ENCODE results near the gene CMIP. TPM values are rescaled to one million over a fixed set of nuclear protein-coding genes. Genes with fewer than 3 reads are reported as not detected.

CMIP gene
- total RNA-seq, 1 donor from 2014 or later, result 18.8 TPM

GRCh38 chr16:81641395-81642106 is 196.9 kb downstream of the CMIP start:
- DNase-seq (ENCODE audit: low spot score in 2 of 2) (peak in 1 of 2 donors; percentile 56), FAIRE-seq (no peak)

DNA sequence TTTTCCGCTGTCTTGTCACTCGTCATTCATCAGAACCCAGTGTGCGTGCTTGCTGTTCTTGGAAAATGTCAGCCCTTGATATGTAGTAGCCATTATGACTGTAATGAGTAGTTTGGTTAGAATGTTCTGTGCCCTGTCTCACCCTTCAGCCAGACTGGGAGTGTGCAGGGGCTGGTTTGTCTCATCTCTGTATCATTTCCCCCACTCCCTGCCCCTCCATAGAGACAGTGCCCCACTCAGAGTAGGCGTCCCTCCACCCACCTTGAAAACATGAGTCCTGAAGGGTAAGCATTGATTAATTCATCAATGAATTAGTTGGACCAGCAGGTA is 197.5 kb downstream of the CMIP start:
- no peak for FAIRE-seq
- no peak for DNase-seq (ENCODE audit: low spot score in 2 of 2)

DNA sequence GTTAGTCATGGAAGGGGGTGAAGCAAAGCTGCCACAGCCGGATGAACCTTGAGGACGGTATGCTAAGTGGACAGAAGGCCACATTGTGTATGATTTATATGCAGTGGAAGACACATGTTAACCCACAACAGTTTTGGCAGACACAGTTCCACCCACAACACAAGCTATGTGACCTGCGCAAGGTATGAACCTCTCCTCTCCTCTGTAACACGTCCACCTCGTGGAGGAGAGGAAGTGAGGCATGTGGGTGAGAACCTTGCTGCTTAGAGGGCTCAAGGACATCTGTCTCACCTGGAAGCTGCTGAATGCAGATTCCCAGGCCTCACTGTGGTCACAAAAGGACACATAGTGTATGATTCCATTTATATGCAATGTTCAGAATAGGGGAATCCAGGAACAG is 198.3 kb downstream of the CMIP start:
- FAIRE-seq, result no peak
- no peak for DNase-seq (ENCODE audit: low spot score in 2 of 2)

DNA sequence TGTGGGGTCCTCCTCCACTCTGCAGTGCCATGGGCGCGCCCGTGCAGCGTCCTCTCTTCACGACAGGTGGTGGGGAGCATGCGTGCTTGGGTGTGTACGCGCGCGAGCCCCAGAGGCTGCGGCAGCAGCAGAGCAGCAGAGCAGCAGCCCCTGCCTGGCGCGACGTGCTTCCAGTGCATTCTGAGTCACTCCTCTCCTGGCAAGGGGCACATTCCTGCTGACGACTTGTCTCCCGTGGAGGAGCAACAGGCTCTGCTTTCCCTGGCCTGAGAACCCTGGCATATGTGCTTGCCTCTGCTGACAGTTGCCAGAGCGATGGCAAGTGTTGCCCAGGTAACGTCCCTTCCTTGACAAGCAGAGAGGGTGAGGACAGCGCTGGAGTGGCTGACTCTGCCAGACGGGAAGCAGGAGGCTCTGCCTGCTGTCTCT is 200.7 kb downstream of the CMIP start:
- peak; percentile 54 to 71 for DNase-seq (ENCODE audit: low spot score in 2 of 2)
- FAIRE-seq, result no peak

GRCh38 chr16:81645925-81646324 is 201.3 kb downstream of the CMIP start:
- DNase-seq (ENCODE audit: low spot score in 2 of 2), result no peak
- no peak for FAIRE-seq

DNA sequence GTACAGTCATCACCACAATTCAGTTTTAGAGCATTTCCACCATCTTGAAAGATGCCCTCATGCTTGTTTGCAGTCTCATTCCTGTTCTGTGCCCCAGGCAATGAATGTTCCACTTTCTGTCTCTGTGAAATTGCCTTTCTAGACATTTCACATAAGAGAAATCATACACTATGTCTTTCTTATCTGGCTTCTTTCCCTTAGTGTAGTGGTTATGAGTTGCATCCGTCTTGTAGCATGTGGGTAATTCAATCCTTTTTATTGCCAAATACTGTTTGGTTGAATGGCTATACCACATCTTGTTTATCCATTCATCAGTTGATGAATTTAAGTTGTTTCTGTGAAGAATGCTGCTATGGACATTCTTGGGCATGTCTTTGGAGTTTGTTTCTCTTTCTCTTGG is 202.0 kb downstream of the CMIP start:
- DNase-seq (ENCODE audit: low spot score in 2 of 2) (no peak), FAIRE-seq (no peak)

DNA sequence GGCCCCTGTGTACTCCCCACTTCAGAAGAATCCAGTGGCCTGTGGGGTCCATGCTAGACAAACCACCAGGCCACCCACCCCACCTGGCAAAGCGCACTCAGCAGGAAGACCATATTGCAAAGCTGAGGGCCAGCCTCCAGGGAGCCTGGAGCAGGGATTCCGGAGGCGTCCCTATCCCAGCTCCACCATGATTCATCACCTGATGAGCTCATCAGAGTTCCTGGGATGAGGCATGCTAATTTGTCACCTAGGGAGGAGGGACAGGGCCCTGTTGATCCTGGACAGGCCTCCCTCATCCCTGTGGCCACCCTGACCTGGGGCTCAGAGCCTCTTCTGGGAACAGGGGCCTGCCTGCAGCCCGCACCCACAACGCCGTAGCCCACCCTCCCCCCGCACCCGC is 202.9 kb downstream of the CMIP start:
- FAIRE-seq (no peak), DNase-seq (ENCODE audit: low spot score in 2 of 2) (no peak)

DNA sequence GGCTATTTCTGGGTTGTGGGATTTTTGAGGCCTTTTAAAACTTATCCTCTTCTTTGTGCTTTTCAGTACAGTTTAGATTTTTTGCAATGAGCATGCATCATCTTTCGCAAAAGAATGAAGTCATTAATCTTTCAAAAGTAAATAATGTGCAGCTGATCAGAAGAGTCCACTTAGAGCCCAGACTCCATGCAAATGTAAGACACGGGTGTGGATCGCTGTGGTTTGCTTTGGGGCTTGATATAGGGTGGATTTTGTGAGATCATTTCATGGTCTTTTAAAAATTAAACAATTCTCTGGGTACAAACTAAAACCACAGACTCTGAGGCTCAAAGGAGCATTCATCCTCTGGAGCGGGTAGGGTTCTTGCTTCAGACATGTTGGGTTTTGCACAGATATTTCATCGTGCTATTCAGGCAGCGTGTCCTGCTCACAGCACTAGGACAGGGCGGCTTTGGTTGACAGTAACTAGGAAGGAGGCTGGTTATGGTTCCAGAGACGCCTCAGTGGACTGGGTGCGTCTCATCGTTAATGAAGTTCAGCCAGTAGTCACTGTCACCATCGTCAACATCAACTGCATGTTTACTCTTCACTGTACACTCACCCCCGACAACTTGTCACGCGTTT is 205.1 kb downstream of the CMIP start:
- DNase-seq (ENCODE audit: low spot score in 2 of 2) (no peak), FAIRE-seq (no peak)

DNA sequence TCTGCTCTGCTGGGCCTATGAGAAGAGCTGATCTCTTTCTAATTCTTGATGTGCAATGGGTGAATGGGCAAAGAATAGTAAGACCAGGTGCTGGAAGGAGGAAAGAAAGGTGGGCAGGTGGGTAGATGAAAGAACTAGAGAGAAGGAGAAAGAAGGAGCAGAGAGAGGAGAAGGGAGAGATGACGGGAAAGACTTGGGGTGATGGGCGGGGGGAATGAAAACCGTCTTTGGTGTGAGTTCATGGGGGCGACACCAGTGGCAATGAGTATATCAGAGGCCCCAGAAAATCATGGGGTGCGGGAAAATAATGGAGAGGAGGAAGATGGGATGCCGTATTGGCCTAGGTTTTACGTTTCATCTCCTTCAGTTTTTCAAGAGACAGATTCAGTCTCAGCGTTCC is 205.7 kb downstream of the CMIP start:
- FAIRE-seq, result no peak

GRCh38 chr16:81650982-81651562 is 206.5 kb downstream of the CMIP start:
- no peak for DNase-seq (ENCODE audit: low spot score in 2 of 2)
- FAIRE-seq, result no peak

More for the DNA sequence above, 205.7 kb downstream of the CMIP start:
- DNase-seq (ENCODE audit: low spot score in 2 of 2), result no peak

GRCh38 chr16:81651758-81652718 is 207.4 kb downstream of the CMIP start:
- FAIRE-seq, result no peak

DNA sequence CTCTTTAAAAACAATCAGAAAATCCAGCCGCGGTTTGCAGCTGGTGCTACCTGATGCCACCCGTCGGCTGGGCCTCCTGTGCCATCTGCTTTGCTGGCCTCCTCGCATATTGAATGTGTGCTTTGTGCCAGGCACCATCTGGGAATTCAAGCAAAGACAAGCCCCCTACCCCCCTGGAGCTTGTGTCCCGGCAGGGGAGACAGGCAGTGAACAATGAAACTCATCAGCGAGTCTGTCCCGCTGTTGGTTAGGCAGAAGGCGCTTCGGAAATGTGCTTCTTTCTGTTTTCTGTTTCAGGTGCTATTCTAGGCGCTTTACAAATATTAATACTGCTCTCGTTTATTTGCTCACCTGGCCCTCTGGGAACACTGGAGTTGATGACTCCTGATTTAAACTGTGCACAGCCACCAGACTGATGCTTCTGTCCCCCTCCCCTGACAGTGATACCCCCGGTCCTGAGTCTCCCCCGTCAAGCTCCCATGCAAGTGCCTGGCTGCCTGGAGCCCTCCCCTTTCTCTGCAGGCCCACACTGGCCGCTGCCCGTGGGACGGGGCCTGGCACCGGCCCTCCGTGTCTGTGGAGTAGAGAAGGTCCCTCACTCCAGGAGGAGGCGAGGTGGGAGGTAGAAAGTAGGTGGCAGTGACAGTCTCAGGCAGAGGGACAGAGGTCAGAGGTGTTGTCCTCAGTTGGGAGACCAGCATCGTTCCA is 208.3 kb downstream of the CMIP start:
- no peak for FAIRE-seq
- no peak for DNase-seq (ENCODE audit: low spot score in 2 of 2)

More at GRCh38 chr16:81651758-81652718, 207.4 kb downstream of the CMIP start:
- no peak for DNase-seq (ENCODE audit: low spot score in 2 of 2)

- FAIRE-seq (no peak), DNase-seq (ENCODE audit: low spot score in 2 of 2) (no peak)
Measured at GRCh38 chr16:81654346-81654745, 209.7 kb downstream of the CMIP start.

DNA sequence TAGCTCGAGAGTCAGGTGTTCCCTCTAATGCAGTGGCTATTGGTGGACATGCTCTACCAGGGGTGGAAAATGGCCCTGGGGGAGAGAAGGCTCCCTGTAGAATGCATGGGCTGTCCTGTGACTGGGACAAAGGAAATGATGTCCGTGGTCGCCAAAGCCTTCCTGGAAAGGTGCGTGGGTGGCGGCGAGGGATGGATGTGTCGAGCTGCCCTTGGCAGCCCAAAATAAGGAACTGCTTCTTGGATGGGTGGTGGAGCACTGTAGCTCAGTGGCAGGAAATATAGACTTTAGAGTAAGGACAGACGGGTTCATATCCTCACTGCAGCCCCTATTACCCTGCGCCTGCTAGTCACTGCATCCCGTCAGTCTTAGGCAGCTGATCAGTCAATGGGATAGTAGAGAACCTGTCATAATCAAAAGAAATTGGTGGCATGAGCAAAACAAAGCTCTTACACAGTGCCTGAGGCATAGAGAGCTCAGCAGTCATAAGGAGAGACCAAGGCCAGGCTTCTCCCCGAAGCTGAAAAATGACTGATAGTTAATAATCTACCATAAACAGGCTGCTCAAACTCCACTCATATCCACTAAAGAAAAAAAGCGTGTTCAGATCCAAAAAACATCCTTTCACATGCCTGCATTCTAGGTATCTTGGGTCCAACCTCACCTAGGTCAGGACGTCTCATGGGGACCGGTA is 211.0 kb downstream of the CMIP start:
- FAIRE-seq (no peak), DNase-seq (ENCODE audit: low spot score in 2 of 2) (no peak)

- DNase-seq (ENCODE audit: low spot score in 2 of 2) (no peak), FAIRE-seq (no peak)
Measured at GRCh38 chr16:81657224-81657623, 212.6 kb downstream of the CMIP start.

GRCh38 chr16:81657781-81658180 is 213.2 kb downstream of the CMIP start:
- FAIRE-seq, result no peak
- no peak for DNase-seq (ENCODE audit: low spot score in 2 of 2)

GRCh38 chr16:81658373-81658772 is 213.8 kb downstream of the CMIP start:
- DNase-seq (ENCODE audit: low spot score in 2 of 2), result no peak
- FAIRE-seq, result no peak

- FAIRE-seq, result no peak
- no peak for DNase-seq (ENCODE audit: low spot score in 2 of 2)
Measured at GRCh38 chr16:81659249-81659648, 214.6 kb downstream of the CMIP start.

DNA sequence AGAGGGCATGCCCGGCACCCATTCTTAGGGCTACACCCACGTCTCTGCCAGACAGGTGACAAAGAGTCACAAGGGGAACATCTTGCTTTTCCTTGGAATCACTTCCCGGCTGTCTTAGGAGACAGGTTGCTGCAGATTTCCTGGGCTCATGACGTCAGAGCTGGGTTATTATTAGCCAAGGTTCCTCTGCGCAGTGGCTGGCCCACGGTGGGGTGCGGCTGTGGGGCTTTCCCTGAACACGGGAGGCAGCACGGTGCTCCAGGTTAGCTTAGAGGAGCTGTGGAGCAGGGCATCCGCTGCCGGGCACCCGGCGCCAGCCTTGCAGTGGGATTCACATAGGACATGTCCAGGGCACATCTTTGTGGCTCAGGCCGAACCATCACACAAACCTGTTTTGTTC is 216.5 kb downstream of the CMIP start:
- peak in 1 of 2 donors; percentile 45 for DNase-seq (ENCODE audit: low spot score in 2 of 2)
- no peak for FAIRE-seq

DNA sequence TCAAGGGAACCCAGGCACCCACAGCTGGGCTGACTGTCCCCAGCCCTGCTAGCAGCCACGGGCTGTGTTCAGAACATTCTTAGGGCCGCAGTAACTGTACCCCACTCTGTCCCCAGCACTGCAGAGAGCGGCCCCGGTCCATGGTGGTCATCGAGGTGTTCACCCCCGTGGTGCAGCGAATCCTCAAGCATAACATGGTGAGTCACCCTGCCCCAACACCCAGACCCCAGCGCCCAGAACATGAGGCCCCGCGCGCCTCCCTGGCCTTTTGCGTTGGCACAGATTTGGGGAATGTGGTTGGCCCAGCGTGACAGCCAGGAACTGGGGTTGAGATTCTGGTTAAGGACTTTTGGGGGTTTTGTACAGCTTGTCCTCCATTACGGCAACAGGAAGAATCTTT is 219.5 kb downstream of the CMIP start:
- no peak for DNase-seq (ENCODE audit: low spot score in 2 of 2)
- no peak for FAIRE-seq
